ENCODE measurements around the gene C1orf226. TPM values are rescaled to one million over a fixed set of nuclear protein-coding genes. Genes with fewer than 3 reads are reported as not detected.

Gene C1orf226
- total and polyA plus RNA-seq, 4 donors, result 1.4 to 10.2 (median 5.9) TPM

Small RNAs within 50 kb of the gene (small RNA-seq; reads per million reads assigned to genes)
- gene MIR556 (ENCODE audit: low replicate concordance) (0.36 reads per million, percentile 38 among the genes with 10 or more reads in this experiment), gene RNA5SP61 (ENCODE audit: low replicate concordance) (not detected)

Other genes starting within 250 kb of the C1orf226 start
- gene SPATA46, start 4.9 kb upstream of the C1orf226 start, total RNA-seq, result not detected
- 1 to 10 TPM in 1 of 2 donors, under 1 TPM in 1; 0.70 to 1.8 TPM for gene SPATA46, start 4.9 kb upstream of the C1orf226 start, polyA plus RNA-seq (ENCODE audit: insufficient read length in 2 of 2)
- gene SH2D1B, start 30.4 kb downstream of the C1orf226 start, total RNA-seq, result under 1 TPM; 0.10 to 0.17 TPM
- gene SH2D1B, start 30.4 kb downstream of the C1orf226 start, polyA plus RNA-seq (ENCODE audit: insufficient read length in 2 of 2), result not detected
- gene UHMK1, start 116.1 kb downstream of the C1orf226 start, total RNA-seq, result 100 to 1,000 TPM in 1 of 2 donors, 10 to 100 TPM in 1; 30.4 to 105 TPM
- gene UHMK1, start 116.1 kb downstream of the C1orf226 start, polyA plus RNA-seq (ENCODE audit: insufficient read length in 2 of 2), result 10 to 100 TPM; 21.0 to 27.7 TPM
- gene UAP1, start 180.0 kb downstream of the C1orf226 start, total RNA-seq, result 10 to 100 TPM; 49.3 to 52.5 TPM
- gene UAP1, start 180.0 kb downstream of the C1orf226 start, polyA plus RNA-seq (ENCODE audit: insufficient read length in 2 of 2), result 10 to 100 TPM; 30.3 to 32.1 TPM

Measured in spinal cord (tissue), 4 donors.